HG03097 (cell line): ENCODE data around the gene VOPP1.

Experiments
- ATAC-seq: cut with Tn5 transposase; IDR thresholded peaks from one replicate; pipeline ENCODE4 v1.9.1; 2021; ENCODE audit not compliant: unreplicated experiment, low FRiP score

VOPP1 gene

DNA sequence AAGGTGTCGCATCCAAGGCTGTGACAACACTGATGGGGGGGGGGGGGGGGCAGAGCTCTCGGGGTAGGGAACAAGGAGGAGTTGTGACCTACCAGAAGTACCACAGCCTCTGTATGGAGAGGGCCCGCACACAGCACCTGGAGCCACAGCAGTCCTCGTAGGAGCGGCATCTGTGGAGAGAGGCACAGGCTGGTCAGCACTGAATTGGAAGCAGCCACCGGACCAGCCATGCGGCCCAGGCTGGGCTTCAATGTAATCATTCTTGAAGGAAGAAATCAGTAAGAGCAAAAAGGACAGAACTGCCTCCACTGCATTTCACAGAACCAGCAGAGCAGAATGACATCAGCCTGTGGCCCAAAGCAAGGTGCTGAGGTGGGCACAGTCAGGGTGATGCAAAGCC lies 74.8 kb downstream of the VOPP1 start:
- ATAC-seq = no peak

DNA sequence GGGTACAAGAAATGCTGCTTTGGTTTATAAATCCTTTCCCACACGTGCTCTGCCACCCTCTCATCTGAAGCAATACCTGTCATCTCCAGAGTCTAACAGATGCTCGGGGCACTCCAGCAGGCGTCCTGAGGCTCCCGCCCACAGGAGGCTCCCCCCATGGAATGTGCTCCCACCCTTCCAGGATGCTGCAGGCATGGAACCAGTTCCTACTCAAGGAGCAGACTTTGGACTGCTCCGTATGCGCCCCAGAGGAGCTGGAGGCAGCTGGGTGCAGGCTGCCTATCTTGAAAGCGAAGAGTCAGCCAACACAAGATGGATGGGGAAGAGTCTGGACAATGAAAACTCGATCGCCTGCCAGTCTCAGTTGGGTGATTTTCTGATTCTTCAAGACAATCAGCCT lies 75.4 kb downstream of the VOPP1 start:
- no peak for ATAC-seq

DNA sequence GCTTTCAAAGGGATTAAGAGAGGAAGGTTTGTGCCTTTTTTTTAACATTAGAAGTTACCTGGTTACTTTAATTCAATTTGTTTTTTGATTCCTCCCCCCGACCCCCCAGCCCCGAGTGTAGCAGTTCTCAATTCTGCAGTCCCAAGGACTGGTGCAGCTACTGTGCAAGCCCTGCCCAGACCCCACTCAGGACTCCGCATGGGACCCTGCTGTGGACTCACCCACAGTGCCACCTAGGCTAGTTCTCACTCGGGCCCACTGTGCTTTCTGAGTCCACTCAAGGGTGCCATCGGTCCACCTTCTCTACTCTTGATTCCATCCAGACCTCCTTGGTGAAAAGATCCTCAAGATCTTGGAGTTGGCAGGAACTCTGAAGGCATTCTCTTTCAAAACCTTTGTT lies 77.4 kb downstream of the VOPP1 start:
- no peak for ATAC-seq

DNA sequence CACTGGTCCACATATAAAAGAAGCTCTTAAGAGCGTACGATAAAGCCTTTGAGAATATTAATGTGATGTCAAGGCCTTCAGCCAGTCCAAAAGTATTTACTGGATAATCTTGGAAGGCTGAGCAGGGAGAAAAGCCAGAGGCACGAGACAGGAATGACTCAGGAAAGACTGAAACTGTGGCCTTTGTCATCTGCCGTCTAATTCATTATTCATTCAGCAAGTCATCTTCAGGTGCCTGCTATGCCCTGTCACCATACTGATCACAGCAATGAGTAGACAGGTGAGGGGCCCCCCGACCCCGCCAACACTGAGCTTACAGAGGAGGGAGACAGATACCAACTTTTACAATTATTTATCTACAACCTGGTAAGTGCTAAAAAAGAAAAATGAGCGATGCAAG lies 78.9 kb downstream of the VOPP1 start:
- ATAC-seq = no peak

DNA sequence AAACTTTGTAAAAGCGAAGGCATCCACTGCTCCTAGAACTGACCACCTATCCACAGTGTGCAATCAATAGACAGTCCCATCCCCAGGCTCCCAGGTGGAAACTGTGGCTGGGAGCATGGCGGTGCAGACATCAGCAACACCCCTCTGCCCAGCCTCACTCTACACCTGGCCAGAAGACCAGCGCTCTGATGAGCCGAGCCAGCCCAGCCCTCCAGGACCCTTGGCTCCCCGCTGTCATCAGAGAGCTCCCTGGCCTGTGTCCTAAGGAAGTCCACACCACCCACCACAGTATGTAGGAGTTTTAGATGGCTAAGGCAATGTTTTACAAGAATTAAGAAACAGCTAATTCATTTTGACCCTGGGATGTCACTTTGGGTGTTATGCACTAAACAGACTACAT lies 81.0 kb downstream of the VOPP1 start:
- no peak for ATAC-seq

DNA sequence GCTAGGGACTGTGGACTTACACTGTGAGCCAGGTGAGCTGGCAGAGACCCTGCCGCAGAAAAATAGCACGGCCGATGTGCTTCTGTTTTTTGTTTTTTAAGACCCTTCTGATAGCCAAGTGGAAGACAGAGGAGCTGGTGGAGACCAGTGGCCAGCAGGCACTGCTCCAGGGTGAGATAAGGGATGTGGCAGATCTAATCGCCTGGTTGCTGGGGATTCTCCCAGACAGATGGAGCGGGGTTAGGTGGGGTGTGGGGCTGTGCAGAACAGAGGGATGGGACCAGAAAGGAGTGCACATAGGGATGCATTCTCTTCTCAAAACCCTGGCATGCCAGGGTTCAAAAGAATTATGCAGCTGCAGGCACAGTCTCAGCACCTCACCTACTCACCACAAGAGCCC lies 82.2 kb downstream of the VOPP1 start:
- ATAC-seq = no peak

DNA sequence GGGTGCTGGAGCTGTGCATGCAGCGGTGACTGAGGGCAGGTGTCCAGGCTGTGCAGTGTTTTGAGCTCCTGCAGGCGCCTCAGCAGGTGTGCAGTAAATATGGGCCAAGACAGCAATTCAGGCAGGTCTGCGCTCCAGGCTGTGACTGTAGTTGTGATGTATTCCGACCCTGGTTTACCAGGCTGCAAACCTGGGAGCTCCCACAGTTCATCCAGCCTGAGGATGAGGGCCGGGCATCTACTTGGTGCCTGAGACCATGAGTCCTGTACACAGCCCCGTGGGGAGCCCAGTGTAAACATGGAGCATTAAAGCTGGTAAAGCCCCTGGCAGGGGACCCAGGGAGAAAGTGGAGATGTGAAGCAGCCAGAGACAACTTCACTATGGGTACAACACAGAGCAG lies 82.8 kb downstream of the VOPP1 start:
- no peak for ATAC-seq

DNA sequence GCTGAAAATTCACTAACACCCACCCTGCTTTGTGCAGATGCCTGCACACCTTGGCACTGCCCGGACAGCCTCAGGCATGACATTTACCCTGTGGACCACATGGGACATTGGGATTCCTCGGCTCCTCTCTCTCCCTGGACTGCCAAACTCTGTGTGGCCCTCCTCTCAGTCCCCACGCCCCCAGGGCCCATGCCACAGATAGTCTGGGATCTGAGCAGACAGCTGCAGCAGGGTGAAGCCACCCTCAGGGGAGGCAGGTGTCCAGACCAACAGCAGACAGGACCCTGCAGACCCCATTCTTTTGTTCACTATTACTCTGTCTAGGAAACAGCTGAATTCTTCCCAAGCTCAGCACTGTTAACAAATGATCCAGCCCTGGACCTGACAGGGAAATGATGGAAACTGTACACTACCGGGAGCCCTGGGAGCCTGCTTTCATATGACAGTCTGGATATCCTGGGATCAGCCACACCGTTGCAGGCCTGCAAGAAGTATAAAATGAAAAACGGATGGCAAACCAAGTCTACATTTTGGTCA lies 83.4 kb downstream of the VOPP1 start:
- ATAC-seq = no peak

DNA sequence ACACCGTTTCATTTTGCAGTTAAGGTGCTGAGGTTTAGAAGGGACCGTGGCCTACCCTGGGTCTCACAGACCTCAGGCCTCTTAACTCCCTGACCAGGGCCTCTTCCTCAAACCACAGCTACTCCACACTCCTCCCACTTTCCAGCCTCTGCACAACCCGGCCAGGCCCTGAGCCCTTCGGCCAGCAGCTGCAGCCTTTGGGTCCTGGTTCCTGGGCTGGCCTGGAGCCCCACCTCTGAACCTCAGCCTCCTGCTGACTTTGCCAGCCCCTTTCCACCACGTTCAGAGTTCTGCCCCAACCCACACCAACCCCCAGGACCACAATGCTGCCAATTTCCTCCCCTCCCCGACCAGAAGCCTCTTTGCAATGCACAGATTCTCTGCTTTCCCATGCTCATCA lies 84.1 kb downstream of the VOPP1 start:
- ATAC-seq = no peak

DNA sequence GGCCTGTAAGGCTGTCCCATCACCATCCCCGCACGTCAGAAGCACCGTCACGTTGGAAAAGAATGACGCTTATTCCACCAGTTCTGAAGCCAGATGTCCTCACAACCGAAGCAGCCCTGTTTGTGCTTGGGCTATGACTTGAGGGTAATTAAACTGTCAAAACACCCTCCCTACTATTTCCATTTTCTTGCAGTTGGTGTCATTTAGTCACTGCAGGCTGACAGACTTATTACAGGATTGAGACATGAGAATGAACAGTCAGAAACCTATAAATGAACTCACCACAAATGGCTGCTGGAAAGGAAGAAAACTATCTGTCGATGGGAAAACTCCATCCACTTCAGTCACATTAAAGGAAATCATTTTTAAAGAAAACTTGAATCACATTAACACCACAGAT lies 85.3 kb downstream of the VOPP1 start:
- no peak for ATAC-seq

DNA sequence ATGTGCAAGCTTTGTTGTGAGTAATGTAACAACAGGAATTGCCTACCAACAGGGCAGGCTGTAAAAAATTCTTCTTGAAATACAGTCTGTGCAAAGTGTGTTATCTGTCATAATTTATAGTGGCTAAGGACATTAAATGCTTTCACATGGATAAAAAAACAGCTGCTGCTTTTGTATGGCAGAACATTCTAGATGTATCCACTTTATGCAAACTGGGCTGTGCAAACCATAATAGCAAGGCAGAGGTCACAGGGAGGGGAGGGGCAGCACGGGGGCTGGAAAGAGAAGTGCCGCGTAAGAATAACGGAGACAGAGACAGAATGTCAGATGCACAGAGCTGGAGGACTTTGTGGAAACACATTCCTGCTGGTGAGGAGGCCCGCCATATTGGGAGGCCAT lies 86.1 kb downstream of the VOPP1 start:
- ATAC-seq = no peak

DNA sequence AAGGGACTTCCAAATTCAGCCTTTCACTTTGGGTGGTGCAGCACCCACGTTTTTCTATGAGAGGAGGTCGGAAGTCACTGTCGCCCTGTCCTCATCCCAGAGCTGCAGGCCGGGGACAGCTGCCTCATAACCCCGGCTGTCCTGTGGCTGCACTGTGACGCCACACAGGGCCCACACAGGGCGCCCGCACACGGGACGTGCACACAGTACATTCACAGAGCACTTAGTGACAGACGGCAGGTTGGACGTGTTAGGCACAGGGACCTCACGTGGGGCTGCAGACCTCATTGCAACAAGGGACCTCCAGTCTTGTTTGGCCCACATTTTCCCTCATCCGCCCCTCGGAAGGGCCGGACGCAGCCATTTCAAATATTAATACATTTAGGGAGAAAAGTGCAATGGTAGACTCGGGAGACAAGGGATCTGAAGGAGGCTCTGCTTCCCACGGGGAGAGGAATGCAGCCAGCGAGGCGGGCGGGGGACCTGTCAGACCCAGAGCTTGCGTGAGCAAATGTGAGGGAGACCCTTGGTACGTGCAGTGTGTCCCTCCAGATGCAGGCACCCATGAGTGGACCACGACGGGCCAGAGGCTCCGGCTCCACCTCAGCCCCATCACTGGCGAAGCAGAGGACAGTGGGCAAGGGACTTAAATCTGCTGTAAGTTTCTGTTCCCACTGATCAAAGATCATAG lies 86.7 kb downstream of the VOPP1 start:
- no peak for ATAC-seq

DNA sequence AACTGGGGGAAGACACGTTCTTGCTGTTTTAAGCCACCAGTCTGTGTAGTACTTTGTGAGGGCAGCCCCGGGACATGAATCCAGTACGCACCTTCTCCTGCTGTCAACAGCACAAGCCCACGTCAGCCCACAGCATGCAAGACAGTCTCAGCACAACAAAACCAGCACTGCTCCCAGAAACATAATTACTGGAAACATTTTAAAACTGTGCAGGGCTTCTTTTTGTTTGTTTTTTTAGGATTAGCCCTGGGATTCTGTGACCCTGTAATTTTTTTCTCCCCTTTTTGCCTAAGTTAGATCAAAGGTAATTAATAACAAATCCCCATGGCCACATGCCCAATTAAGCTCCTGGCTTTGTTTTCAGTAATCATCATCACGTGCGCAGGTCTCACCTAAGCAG lies 87.5 kb downstream of the VOPP1 start:
- ATAC-seq = no peak

DNA sequence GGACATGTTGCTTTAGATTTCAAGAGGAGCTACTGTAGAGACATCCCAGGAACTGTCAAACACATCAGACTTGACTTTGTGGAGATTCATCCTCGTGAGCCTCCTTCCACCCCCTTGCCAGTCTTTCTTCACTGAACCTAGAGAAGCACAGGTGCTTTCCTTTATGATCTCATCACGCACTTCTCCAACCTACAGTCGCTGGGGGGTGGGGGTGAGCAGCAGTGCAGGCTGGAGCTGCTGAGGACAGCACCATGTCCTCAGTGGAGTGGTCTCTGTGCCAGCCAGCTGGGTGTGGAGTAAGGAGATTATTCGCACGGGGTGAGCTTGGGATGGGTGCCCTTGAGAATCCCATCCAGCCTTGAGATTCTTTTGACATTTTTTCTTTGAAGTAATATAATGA lies 88.1 kb downstream of the VOPP1 start:
- no peak for ATAC-seq

DNA sequence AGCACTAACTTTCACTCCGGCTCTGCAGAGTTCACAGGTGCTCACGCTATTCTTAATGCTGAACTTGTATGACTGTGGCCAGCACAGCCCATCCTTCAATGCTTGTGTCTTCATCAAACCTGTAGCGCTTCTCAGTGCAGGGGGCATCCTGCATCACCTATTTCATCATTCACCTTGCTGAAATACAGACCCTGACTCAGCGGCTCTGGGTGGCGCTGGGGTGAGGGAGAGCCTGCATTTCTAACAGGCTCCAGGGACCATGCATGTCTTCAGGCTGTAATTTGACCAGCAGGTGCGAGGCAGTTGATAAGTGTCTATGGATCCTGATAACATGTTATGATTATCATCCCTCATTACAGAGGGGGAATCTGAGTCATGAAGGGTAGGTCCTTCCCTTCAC lies 89.3 kb downstream of the VOPP1 start:
- no peak for ATAC-seq

DNA sequence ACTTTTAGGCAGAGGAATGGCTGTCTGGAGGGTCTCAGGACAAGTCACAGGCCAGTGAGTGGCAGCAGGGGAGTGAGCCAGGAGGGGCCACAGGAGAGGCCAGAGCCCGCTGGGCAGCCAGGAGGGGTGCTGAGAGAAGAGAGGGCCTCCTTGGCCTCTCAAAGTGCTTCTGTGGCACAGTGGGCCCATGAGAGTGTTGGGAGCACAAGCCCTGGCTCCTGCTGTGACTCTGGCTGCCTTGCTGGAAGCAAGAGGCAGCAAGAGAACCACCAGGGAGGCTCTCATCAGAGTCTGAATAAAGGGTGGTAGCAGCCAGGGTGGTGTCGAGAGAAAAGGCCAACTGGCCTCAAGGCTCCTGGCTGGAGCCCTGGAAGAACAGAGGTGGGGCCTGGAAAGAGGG lies 91.1 kb downstream of the VOPP1 start:
- no peak for ATAC-seq

DNA sequence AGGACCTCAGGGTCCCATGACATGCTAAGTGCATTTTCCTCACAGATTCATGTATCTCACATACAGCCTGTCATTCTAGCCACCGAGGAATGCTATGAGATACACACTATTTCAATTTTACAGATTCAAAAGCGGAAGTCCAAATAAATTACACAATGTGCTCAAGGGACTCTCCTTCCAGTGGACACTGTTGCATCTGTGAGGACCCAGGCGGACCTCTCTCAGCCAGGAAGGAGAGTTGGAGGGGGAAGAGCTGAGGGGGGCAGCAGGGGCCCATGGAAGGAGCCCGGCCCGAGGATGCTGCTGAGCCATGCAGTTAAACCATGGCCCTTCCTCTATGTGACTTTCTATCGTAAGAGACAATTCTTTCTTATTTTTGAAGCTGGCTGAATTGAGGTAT lies 93.6 kb downstream of the VOPP1 start:
- no peak for ATAC-seq

DNA sequence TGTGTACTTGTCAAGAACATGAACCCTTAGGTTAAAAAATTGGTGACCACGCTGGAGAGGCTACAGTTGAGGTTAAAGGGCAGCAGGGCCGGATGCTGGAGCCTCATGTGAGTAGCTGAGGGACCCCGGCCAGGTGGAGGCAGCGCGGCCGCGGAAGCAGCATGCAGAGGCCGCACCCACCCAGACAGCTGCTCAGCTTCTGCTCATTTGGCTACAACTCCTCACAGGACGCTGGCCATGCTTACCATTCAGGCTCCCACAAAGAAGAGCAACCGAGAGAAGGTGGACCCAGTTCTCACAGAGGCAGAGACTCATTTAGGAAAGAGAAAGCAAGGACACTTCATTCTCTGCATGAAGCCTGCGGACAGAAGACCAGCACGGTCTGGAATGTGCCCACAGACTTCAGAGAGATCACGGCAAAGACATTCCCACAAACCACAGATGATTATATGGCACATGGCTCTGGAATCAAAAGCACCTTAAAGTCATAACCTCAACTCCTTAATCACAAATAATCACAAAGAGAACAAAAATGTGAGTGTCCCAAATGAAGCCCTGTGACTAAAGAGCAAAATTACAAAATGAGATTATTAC lies 94.4 kb downstream of the VOPP1 start:
- ATAC-seq = no peak

DNA sequence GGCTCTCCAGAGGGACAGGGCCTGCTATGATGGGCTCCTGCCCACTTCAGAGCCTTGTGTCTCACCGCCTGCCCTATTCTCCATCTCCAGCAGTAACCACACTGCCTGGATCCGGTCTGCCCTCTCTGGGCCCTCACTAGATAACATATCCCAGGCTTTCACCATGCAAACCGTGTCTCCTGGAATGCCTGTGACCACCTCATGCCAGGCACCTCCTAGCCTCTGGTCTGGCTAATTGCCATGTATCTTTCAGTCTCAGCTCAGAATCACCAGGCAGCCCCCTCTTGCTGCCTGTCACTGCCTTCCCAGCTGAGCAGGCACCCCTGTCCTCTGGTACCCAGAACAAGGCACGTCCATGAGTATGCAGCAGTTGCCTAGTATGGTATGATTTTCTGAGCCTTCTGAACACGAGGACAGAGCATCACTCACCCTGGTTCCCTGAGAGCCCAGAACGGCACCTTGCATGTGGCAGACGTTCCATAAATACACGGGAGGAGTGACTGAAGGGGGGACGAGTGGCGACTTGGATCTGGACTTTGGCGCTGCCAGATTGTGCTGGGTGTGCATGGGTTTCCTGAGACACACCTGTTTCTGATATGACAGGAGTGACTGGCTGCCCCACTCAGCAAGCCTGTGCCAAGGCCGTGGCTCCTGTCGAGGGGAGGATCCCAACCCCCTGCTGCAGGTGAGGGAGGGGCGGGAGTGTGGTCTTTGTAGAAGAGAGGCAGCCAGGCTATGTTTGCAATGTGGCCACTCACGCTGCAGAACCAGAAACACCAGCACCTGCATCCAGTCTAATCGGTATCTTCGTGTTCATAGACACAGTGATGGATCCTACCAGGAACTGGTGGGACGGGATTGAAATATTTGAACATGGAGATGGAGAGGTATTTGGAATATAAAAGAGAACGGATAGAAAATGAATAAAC lies 95.2 kb downstream of the VOPP1 start:
- no peak for ATAC-seq

DNA sequence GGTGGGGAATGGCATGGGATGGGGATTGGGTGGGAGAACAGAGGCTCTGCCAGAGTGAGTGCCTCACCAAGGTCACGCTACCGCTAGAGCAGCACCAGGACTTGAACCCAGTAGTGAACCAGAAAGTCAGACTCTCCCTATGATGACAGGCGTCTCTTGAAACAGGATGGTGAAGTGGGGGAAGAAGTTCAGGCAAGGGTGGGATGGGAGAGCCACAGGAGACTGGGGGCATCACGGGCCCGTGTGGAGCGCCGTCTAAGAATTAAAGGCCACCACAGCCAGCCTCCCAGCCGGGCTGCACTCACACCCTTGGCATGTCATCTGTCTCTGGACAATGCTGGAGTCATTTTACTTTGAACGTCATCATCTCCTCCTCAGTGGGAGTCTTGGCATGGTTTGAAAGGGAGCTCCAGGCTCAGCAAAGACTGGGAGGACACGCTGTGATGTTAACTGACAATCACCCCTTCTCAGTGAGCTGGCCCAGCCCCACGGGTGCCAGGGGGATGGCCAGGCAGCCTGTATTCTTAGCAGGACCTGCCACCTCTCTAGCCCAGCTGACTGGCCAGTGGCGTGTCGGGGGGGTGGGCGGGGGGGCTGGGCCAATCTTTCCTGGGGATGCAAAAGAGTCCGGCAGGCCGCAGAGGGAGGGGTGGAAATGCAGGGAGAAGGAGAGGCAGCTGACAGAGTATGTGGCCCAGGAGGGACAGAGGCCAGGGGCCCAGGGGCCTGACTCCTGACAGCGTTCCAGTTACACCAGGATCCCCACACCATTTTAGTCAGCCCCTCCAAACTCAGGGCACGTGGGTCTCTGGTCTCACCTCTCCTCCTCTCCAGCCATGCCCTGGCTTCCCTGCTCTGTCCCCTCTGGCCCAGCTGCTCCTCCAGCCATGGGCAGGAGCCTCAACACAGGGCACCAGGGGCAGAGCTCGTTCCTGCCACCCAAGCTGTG lies 96.2 kb downstream of the VOPP1 start:
- no peak for ATAC-seq
